MM.1S (cell line): ENCODE results near the gene EFCAB3.

Source experiments
- EZH2 ChIP-seq: fragments of 300-600 bp; sonication (generic); optimal IDR thresholded peaks from 2 replicates; pipeline ENCODE3; 2017; ENCODE audit warnings: low read depth, mild to moderate bottlenecking, antibody characterized with exemption, low read length, mixed read lengths
- EZH2phosphoT487 ChIP-seq: fragments of 300-600 bp; sonication (generic); IDR thresholded peaks from 2 replicates; pipeline ENCODE4 v1.6.1; 2018; ENCODE audit warnings: antibody characterized with exemption, low read length
- TF ChIP-seq, protein P1 (sequence below): fragments of 300-600 bp; sonication (generic); IDR thresholded peaks from 2 replicates; pipeline ENCODE4 v1.5.1; 2016; ENCODE audit warnings: antibody characterized with exemption, low read length, mixed read lengths

DNA sequence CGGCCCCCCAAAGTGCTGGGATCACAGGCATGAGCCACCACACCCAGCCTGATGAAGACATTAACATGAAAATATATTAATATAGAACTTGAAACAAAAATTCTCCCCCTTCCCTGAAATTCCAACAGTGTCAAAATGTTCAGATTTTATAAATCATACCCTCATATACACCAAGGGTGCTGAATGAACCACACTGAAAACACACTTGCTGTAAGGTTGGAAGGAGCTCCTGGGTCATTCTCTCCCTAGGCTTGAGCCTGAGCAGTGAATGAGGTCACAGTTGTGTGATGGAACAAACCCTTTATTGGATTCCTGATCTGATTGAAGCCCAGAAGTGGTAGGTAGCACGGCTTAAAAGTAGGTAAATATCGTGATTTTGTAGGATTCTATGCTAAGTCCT, at the start of gene EFCAB3:
- TF ChIP-seq, protein P1, sequence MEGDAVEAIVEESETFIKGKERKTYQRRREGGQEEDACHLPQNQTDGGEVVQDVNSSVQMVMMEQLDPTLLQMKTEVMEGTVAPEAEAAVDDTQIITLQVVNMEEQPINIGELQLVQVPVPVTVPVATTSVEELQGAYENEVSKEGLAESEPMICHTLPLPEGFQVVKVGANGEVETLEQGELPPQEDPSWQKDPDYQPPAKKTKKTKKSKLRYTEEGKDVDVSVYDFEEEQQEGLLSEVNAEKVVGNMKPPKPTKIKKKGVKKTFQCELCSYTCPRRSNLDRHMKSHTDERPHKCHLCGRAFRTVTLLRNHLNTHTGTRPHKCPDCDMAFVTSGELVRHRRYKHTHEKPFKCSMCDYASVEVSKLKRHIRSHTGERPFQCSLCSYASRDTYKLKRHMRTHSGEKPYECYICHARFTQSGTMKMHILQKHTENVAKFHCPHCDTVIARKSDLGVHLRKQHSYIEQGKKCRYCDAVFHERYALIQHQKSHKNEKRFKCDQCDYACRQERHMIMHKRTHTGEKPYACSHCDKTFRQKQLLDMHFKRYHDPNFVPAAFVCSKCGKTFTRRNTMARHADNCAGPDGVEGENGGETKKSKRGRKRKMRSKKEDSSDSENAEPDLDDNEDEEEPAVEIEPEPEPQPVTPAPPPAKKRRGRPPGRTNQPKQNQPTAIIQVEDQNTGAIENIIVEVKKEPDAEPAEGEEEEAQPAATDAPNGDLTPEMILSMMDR = no peak
- TF ChIP-seq EZH2 = no peak
- TF ChIP-seq EZH2phosphoT487 = no peak
